GM12878 (cell line): ENCODE results near the gene ANTXR1. TPM values are rescaled to one million over a fixed set of nuclear protein-coding genes. Genes with fewer than 3 reads are reported as not detected.

Experiments used
- ATAC-seq: fragments of 200-7000 bp; cut with Tn5 transposase; 3 replicates; pipeline ENCODE4 v1.9.1; 2020; ENCODE audit warnings: mild to moderate bottlenecking, moderate library complexity
- BruUV-seq: library from RNA; stranded (reverse); fragments of 400-500 nt; replicated peaks from 2 replicates; lab custom pipeline; 2021; lab: Mats Ljungman, UMichigan
- CTCF ChIA-PET: fragments of 300-600 bp; sonication (Branson Sonifier 250); formaldehyde crosslinking; extraction: SDS; loops from one replicate; lab custom pipeline; 2021; ENCODE audit warnings: inconsistent platforms; lab: Yijun Ruan, JAX
- POLR2A ChIA-PET: fragments of 350-600 bp; formaldehyde crosslinking; extraction: SDS; loops from one replicate; lab custom pipeline; 2021; ENCODE audit warnings: inconsistent platforms; lab: Charles Lee
- RAD21 ChIA-PET: fragments of 300-600 bp; sonication (Branson Sonifier 250); formaldehyde crosslinking; loops from one replicate; lab custom pipeline; 2023; ENCODE audit warnings: antibody characterized with exemption; ENCODE audit not compliant: unreplicated experiment; lab: Charles Lee
- SMC1A ChIA-PET: fragments of 300-600 bp; sonication (Branson Sonifier 250); formaldehyde crosslinking; loops from one replicate; lab custom pipeline; 2023; ENCODE audit not compliant: unreplicated experiment, uncharacterized antibody; lab: Charles Lee
- DNase-seq: peaks from one replicate; pipeline ENCODE4 v3.0.0-alpha.2; 2011; ENCODE audit warnings: low read depth, low spot score
- FAIRE-seq: peaks from 3 replicates; lab custom pipeline; 2011; peaks lifted over from hg19 to GRCh38; lab: Jason Lieb, UNC
- H2AFZ ChIP-seq: 2 replicates; pipeline ENCODE4 v1.6.0; 2011; ENCODE audit warnings: low read depth, low read length, control low read depth; ENCODE audit not compliant: control insufficient read depth
- H3K27ac ChIP-seq: 2 replicates; pipeline ENCODE4 v1.5.1; 2011; ENCODE audit warnings: control low read depth; ENCODE audit not compliant: control insufficient read depth, insufficient read depth
- H3K27me3 ChIP-seq, 2 experiments: replicated peaks in 1 of 2; 2 replicates each; pipeline versions ENCODE4 v1.6.0 to v1.6.1; 2011; ENCODE audit warnings: low read length in 1 of 2; ENCODE audit not compliant: control insufficient read depth in 2 of 2, insufficient read depth in 2 of 2
- H3K36me3 ChIP-seq, 2 experiments: 2 replicates each; pipeline ENCODE4 v1.5.1; 2011; ENCODE audit warnings: low read length in 1 of 2; ENCODE audit not compliant: control insufficient read depth in 2 of 2, insufficient read depth in 2 of 2
- H3K4me1 ChIP-seq: 2 replicates; pipeline ENCODE4 v1.6.1; 2011; ENCODE audit warnings: mild to moderate bottlenecking, low read length, moderate library complexity, mixed read lengths; ENCODE audit not compliant: control insufficient read depth, insufficient read depth
- H3K4me2 ChIP-seq: 2 replicates; pipeline ENCODE4 v1.6.0; 2011; ENCODE audit warnings: control low read depth; ENCODE audit not compliant: control insufficient read depth, insufficient read depth
- H3K4me3 ChIP-seq: fragments of 200-600 bp; sonication (generic); 2 replicates; pipeline ENCODE4 v1.5.1; 2016
- H3K79me2 ChIP-seq: 2 replicates; pipeline ENCODE4 v1.6.0; 2011; ENCODE audit warnings: low read length; ENCODE audit not compliant: control insufficient read depth, insufficient read depth
- H3K9ac ChIP-seq: 2 replicates; pipeline ENCODE4 v1.8.0; 2011; ENCODE audit warnings: low read length, control low read depth, mixed read lengths; ENCODE audit not compliant: control insufficient read depth, insufficient read depth
- H3K9me3 ChIP-seq: replicated peaks from 3 replicates; pipeline ENCODE4 v1.5.1; 2011; ENCODE audit warnings: mild to moderate bottlenecking, low read length; ENCODE audit not compliant: control insufficient read depth, insufficient read depth
- H4K20me1 ChIP-seq: 2 replicates; pipeline ENCODE4 v1.6.0; 2011; ENCODE audit not compliant: control insufficient read depth, insufficient read depth
- BACH1 ChIP-seq: fragments of 450-650 bp; IDR thresholded peaks from 2 replicates; pipeline ENCODE4 v1.6.1; 2017; ENCODE audit warnings: mild to moderate bottlenecking, borderline replicate concordance
- BCL11A ChIP-seq: IDR thresholded peaks from 2 replicates; pipeline ENCODE4 v1.6.1; 2011; ENCODE audit warnings: low read depth, low read length
- CREB1 ChIP-seq: IDR thresholded peaks from 2 replicates; pipeline ENCODE4 v1.6.1; 2012; ENCODE audit warnings: low read depth, mild to moderate bottlenecking, inconsistent platforms
- NR2F1 ChIP-seq: fragments of 450-650 bp; conservative IDR thresholded peaks from 2 replicates; pipeline ENCODE4 v1.6.1; 2017; ENCODE audit warnings: mild to moderate bottlenecking
- PAX5 ChIP-seq: IDR thresholded peaks from 2 replicates; pipeline ENCODE4 v1.6.1; 2011; ENCODE audit warnings: low read depth, low read length, borderline replicate concordance
- PBX3 ChIP-seq: IDR thresholded peaks from 2 replicates; pipeline ENCODE4 v1.6.1; 2011; ENCODE audit warnings: mild to moderate bottlenecking, low read depth, low read length, moderate library complexity; ENCODE audit not compliant: insufficient replicate concordance
- RUNX3 ChIP-seq: IDR thresholded peaks from 2 replicates; pipeline ENCODE4 v1.6.1; 2012; ENCODE audit warnings: low read length, inconsistent platforms
- SIX5 ChIP-seq: IDR thresholded peaks from 2 replicates; pipeline ENCODE4 v1.6.1; 2011; ENCODE audit warnings: mild to moderate bottlenecking, low read depth, low read length, moderate library complexity; ENCODE audit not compliant: severe bottlenecking
- SMAD1 ChIP-seq: fragments of 450-650 bp; IDR thresholded peaks from 2 replicates; pipeline ENCODE4 v1.6.1; 2018; ENCODE audit warnings: mild to moderate bottlenecking, low read depth; ENCODE audit not compliant: partially characterized antibody
- ZBTB33 ChIP-seq: fragments of 450-650 bp; IDR thresholded peaks from 2 replicates; pipeline ENCODE4 v1.6.1; 2017; ENCODE audit warnings: mild to moderate bottlenecking
- ZBTB40 ChIP-seq: fragments of 450-650 bp; IDR thresholded peaks from 2 replicates; pipeline ENCODE4 v1.6.1; 2016; ENCODE audit warnings: mild to moderate bottlenecking, moderate library complexity, borderline replicate concordance
- WGBS: methylation state at CpG from one replicate; pipeline ENCODE4 v1.1.6; 2016; ENCODE audit warnings: low lambda C conversion rate; ENCODE audit not compliant: insufficient replicate concordance, insufficient coverage; ENCODE audit errors: missing lambda C conversion rate; 5-methylcytosine and 5-hydroxymethylcytosine counted together
- in situ Hi-C: fragments of 300-500 bp; cut with MboI; formaldehyde crosslinking; loops from 9 replicates; pipeline ENCODE4 v1.14.3; 2018; ENCODE audit warnings: mixed read lengths
- intact Hi-C: fragments of 100-400 bp; cut with micrococcal nuclease; formaldehyde crosslinking; loops from one replicate; pipeline ENCODE4 v1.14.2; 2022; ENCODE audit not compliant: unreplicated experiment
- polyA plus RNA-seq, 11 experiments: library from polyadenylated mRNA; depleted of rRNA in 4 of 11; unstranded in 6 of 11; stranded (reverse) in 5 of 11; fragments of >200 nt; fragmentation: Nextera tagmentation in 4 of 11; fragmentation: Illumina TruSeq in 1 of 11; extraction: Ambion mirVana in 4 of 11; extraction: Trizol in 1 of 11; gene quantifications; 1 replicate in 1 of 11; 2 replicates in 10 of 11; pipeline versions ENCODE4 v1.2.1 to v1.2.3, GENCODE V29; 2011 to 2016; ENCODE audit warnings: inconsistent platforms in 2 of 11, missing spikeins in 2 of 11, low read depth in 1 of 11
- total RNA-seq, 4 experiments: library from RNA; depleted of rRNA in 3 of 4; stranded (reverse); fragments of >200 nt in 3 of 4; fragmentation: Illumina TruSeq in 1 of 4; extraction: Trizol in 1 of 4; gene quantifications; 2 replicates each; pipeline versions ENCODE4 v1.2.1 to v1.2.3, GENCODE V29; 2013 to 2021
- TF ChIP-seq, protein P1 (sequence below): fragments of 450-650 bp; IDR thresholded peaks from 2 replicates; pipeline ENCODE4 v1.6.1; 2017; ENCODE audit warnings: borderline replicate concordance

The ANTXR1 gene
- total and polyA plus RNA-seq, 10 of the 15 experiments (the other 5 are each of a cell fraction or from before 2014, with no cell fraction given): 0.09 to 0.26 TPM; not detected in 8

- no peaks in the 10 kb centered on the region for H3K36me3 ChIP-seq
- no peak overlapping the region for H3K9ac ChIP-seq
- BruUV-seq: no TSS peak
- FAIRE-seq (peak; percentile 64), DNase-seq (no peak), ATAC-seq (no peak)
- H3K4me3 ChIP-seq: no peak overlapping the region
- RAD21 ChIA-PET: interaction anchor here (1.4 kb wide), 1 partner anchor 280 kb away, joined by 4 read pairs; no protein-coding TSS in a partner anchor
- H4K20me1 ChIP-seq: no peaks in the 10 kb centered on the region
- H3K4me1 ChIP-seq: no peaks in the 10 kb centered on the region
- in situ Hi-C loops: no loop called here
- no peaks in the 10 kb centered on the region for H3K79me2 ChIP-seq
- SMC1A ChIA-PET: interaction anchor here (0.9 to 1.1 kb wide), 2 partner anchors 148 to 280 kb away, joined by 3 to 4 read pairs; no protein-coding TSS in a partner anchor
- no peak overlapping the region for H3K4me2 ChIP-seq
- no peaks in the 10 kb centered on the region for H3K27me3 ChIP-seq
- WGBS: 74% methylated on average over 13 of the region's 13 CpGs
- H2AFZ ChIP-seq: no peak overlapping the region
- no peaks in the 10 kb centered on the region for H3K9me3 ChIP-seq
- no peak overlapping the region for H3K27ac ChIP-seq
- POLR2A ChIA-PET: no interaction called here
- CTCF ChIA-PET: interaction anchor here (1.2 to 1.6 kb wide), 2 partner anchors 24 to 1591 kb away, joined by 3 to 5 read pairs; no protein-coding TSS in a partner anchor
- intact Hi-C loops: loop anchor here (1.0 kb wide), 1 partner anchor 280 kb away; no protein-coding TSS in a partner anchor
- TF ChIP-seq NR2F1 (no peak), BCL11A (no peak), ZBTB33 (no peak), RUNX3 (no peak), CREB1 (no peak), SIX5 (no peak), ZBTB40 (no peak), SMAD1 (no peak), BACH1 (no peak), PBX3 (no peak), PAX5 (no peak)
- TF ChIP-seq, protein P1, sequence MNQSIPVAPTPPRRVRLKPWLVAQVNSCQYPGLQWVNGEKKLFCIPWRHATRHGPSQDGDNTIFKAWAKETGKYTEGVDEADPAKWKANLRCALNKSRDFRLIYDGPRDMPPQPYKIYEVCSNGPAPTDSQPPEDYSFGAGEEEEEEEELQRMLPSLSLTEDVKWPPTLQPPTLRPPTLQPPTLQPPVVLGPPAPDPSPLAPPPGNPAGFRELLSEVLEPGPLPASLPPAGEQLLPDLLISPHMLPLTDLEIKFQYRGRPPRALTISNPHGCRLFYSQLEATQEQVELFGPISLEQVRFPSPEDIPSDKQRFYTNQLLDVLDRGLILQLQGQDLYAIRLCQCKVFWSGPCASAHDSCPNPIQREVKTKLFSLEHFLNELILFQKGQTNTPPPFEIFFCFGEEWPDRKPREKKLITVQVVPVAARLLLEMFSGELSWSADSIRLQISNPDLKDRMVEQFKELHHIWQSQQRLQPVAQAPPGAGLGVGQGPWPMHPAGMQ: no peak
These were observed 13.9 kb downstream of the ANTXR1 start for GRCh38 chr2:69026691-69027459.
